Transverse colon (tissue), 4 donors: ENCODE data around the gene PPP4R1. TPM values are rescaled to one million over a fixed set of nuclear protein-coding genes. Genes with fewer than 3 reads are reported as not detected.
"Not testable (repeated sequence)": the region's sequence is repeated elsewhere in the genome, so short reads cannot be mapped to it uniquely, and the experiment has no call there.

Experiments
- DNase-seq: peaks from one replicate; pipeline ENCODE4 v3.0.0-alpha.2; 2019
- H3K27ac ChIP-seq, 4 donors: fragments of 200-600 bp; sonication (generic); 2 replicates each; pipeline ENCODE4 v1.5.1; 2016 to 2018; ENCODE audit warnings: inconsistent platforms in 4 of 4
- H3K27me3 ChIP-seq: fragments of 200-600 bp; sonication (generic); 2 replicates; pipeline ENCODE4 v1.5.1; 2017; ENCODE audit warnings: inconsistent platforms
- H3K36me3 ChIP-seq, 4 donors: fragments of 200-600 bp; sonication (generic); 2 replicates each; pipeline ENCODE4 v1.5.1; 2017 to 2019; ENCODE audit warnings: inconsistent platforms in 4 of 4
- H3K4me1 ChIP-seq, 4 donors: fragments of 200-600 bp; sonication (generic); 2 replicates each; pipeline ENCODE4 v1.5.1; 2017 to 2020; ENCODE audit warnings: inconsistent platforms in 4 of 4
- H3K4me3 ChIP-seq, 4 donors: fragments of 200-600 bp; sonication (generic); 1 replicate in 1 of 4; 2 replicates in 3 of 4; pipeline versions ENCODE4 v1.5.1 to v1.6.1; 2017 to 2019; ENCODE audit warnings: inconsistent platforms in 4 of 4
- H3K9me3 ChIP-seq, 2 donors: fragments of 200-600 bp; sonication (generic); 2 replicates each; pipeline ENCODE4 v1.5.1; 2017 to 2019; ENCODE audit warnings: inconsistent platforms in 2 of 2
- EP300 ChIP-seq: sonication (generic); formaldehyde crosslinking; IDR thresholded peaks from one replicate; pipeline ENCODE4 v1.6.1; 2017; ENCODE audit warnings: antibody characterized with exemption, low read depth
- POLR2A ChIP-seq: fragments of 450-650 bp; IDR thresholded peaks from one replicate; pipeline ENCODE4 v1.6.1; 2016; ENCODE audit warnings: antibody characterized with exemption, mild to moderate bottlenecking, moderate library complexity
- POLR2AphosphoS5 ChIP-seq, 3 donors: sonication (generic); formaldehyde crosslinking; IDR thresholded peaks; one replicate each; pipeline ENCODE4 v1.6.1; 2016; ENCODE audit warnings: antibody characterized with exemption in 3 of 3
- WGBS, 2 donors: methylation state at CpG; one replicate each; pipeline ENCODE4 v1.1.5; 2018; ENCODE audit warnings: low coverage in 1 of 2; 5-methylcytosine and 5-hydroxymethylcytosine counted together
- in situ Hi-C, 4 donors: fragments of 200-750 bp; cut with MboI; loops; one replicate each; pipeline versions ENCODE4 v1.15.0 to v1.15.1; 2017; ENCODE audit warnings: low sequenced_read_pairs in 3 of 4, low pct_ligation_motif_present in 1 of 4, low pct_unique_long_range_greater_than_20kb in 1 of 4
- intact Hi-C: fragments of 100-400 bp; cut with DNase I; formaldehyde crosslinking; loops from one replicate; pipeline ENCODE4 v1.15.1; 2023; ENCODE audit warnings: low total_unique reads
- total RNA-seq, 4 donors: library from RNA; depleted of rRNA; stranded (reverse); fragments of >200 nt; gene quantifications; one replicate each; pipeline ENCODE4 v1.1.0, GENCODE V29; 2016
- TF ChIP-seq, protein P1 (sequence below), 5 experiments: fragments of 200-600 bp in 3 of 5; fragments of 450-650 bp in 2 of 5; sonication (generic) in 3 of 5; IDR thresholded peaks; 1 replicate in 2 of 5; 2 replicates in 3 of 5; pipeline ENCODE4 v1.5.1; 2016 to 2017; ENCODE audit warnings: antibody characterized with exemption in 5 of 5, inconsistent platforms in 3 of 5, mild to moderate bottlenecking in 2 of 5, moderate library complexity in 1 of 5

Gene PPP4R1
- total RNA-seq, 4 donors from 2014 or later = 46.0 to 163 (median 79.2) TPM

DNA sequence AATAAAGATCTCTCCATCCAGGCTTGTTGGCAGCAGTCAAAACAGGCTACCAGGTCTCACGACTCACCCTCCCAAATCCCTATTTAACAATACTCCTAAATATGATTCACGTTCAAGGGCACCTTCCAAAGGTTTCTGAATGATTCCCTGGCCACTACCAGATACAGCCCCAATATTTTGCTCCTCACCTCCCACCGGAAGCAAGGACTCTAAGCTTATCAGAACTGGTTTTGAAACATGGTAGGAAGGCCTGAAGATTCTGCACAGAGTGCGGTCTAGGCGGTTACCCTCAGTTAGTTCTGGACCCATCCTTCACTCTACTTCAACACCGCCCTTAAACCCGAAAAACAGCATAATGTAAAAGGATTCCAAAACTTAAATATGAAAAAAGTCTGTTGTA, 5.2 kb downstream of the PPP4R1 start:
- in situ Hi-C loops (loop anchor here in 2 of 4 donors (25.0 kb wide), 2 partner anchors 303 to 328 kb away; partner anchors contain the start of gene VAPA (in 1 of the 2)), intact Hi-C loops (no loop called here)
- Histone ChIP-seq H3K27me3 (no peaks in the 10 kb centered on the region), H3K9me3 (no peaks in the 10 kb centered on the region), H3K4me3 (no peak overlapping the region), H3K4me1 (peaks cover 8 to 40% (median 28%) of the 10 kb centered on the region in 4 donors), H3K36me3 (no peaks in the 10 kb centered on the region), H3K27ac (peak overlapping the region in 2 of 4 donors; percentile 8 to 20)
- no peak for TF ChIP-seq EP300
- TF ChIP-seq POLR2A = no peak
- TF ChIP-seq, protein P1, sequence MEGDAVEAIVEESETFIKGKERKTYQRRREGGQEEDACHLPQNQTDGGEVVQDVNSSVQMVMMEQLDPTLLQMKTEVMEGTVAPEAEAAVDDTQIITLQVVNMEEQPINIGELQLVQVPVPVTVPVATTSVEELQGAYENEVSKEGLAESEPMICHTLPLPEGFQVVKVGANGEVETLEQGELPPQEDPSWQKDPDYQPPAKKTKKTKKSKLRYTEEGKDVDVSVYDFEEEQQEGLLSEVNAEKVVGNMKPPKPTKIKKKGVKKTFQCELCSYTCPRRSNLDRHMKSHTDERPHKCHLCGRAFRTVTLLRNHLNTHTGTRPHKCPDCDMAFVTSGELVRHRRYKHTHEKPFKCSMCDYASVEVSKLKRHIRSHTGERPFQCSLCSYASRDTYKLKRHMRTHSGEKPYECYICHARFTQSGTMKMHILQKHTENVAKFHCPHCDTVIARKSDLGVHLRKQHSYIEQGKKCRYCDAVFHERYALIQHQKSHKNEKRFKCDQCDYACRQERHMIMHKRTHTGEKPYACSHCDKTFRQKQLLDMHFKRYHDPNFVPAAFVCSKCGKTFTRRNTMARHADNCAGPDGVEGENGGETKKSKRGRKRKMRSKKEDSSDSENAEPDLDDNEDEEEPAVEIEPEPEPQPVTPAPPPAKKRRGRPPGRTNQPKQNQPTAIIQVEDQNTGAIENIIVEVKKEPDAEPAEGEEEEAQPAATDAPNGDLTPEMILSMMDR (IDR thresholded peaks at IDR 0.05) = no peak
- TF ChIP-seq POLR2AphosphoS5 (IDR thresholded peaks at IDR 0.05) = no peak
- no peak for DNase-seq
- WGBS, 2 donors = 75 to 90% methylated on average over 2 to 7 of the region's 7 CpGs

DNA sequence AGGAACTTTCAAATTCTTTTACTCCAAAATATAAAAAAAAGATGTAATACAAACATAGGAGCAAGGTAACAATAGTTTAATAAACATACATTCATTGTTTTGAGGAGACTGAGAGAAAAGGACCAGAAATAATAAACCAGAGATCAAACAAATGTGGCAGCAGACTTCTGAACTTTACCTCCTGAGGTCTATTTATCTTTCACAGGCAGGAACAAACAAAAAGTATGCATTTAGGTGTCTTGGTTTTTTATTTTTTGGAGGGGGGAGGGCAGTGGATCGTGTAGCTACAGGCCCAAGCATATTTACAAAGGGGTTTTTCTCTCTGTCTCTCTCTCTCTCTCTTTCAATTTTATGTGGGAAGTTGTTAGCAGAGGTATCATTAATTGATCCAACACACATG, 5.6 kb downstream of the PPP4R1 start:
- Histone ChIP-seq H3K4me1 (peaks cover 8 to 40% (median 28%) of the 10 kb centered on the region in 4 donors), H3K27me3 (no peaks in the 10 kb centered on the region), H3K36me3 (no peaks in the 10 kb centered on the region), H3K4me3 (no peak overlapping the region), H3K9me3 (no peaks in the 10 kb centered on the region), H3K27ac (peak overlapping the region in 2 of 4 donors; percentile 8 to 20)
- intact Hi-C loops = no loop called here
- TF ChIP-seq POLR2AphosphoS5 (IDR thresholded peaks at IDR 0.05) (no peak), EP300 (no peak), POLR2A (no peak)
- TF ChIP-seq, protein P1 (IDR thresholded peaks at IDR 0.05) = no peak
- 29% methylated on average over 1 of the region's 1 CpG; no CpG with 5 or more reads in 1 of the 2 donors for WGBS, 2 donors
- no peak for DNase-seq
- in situ Hi-C loops = loop anchor here in 2 of 4 donors (25.0 kb wide), 2 partner anchors 304 to 329 kb away; partner anchors contain the start of gene VAPA (in 1 of the 2)

DNA sequence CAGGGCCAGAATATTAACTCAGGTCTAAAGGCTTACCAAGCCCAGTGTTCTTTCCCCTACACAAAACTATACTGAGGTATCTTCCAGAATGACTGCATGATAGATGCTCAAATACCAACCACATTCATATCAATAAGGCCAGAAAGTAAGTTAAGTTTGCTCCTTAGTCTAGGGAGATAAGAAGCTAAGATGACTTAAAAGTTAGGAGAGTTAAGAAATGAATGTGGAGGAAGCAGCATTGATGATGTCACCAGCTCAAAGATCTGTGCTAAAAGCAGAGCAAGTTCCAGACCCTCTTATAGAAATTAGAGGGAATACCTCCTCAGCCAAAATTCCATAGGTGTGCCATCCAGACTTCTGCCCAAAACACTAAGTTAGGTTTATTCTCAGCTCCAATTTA, 6.1 kb downstream of the PPP4R1 start:
- peak overlapping the region in 1 of 4 donors; percentile 20 for H3K27ac ChIP-seq
- no peaks in the 10 kb centered on the region for H3K9me3 ChIP-seq
- H3K4me3 ChIP-seq = no peak overlapping the region
- H3K4me1 ChIP-seq = peaks cover 8 to 38% (median 28%) of the 10 kb centered on the region in 4 donors
- in situ Hi-C loops = loop anchor here in 2 of 4 donors (25.0 kb wide), 2 partner anchors 304 to 329 kb away; partner anchors contain the start of gene VAPA (in 1 of the 2)
- no peak for DNase-seq
- TF ChIP-seq, protein P1 (IDR thresholded peaks at IDR 0.05) = no peak
- TF ChIP-seq POLR2AphosphoS5 (IDR thresholded peaks at IDR 0.05) = no peak
- no peak for TF ChIP-seq EP300
- no peak for TF ChIP-seq POLR2A
- H3K27me3 ChIP-seq = no peaks in the 10 kb centered on the region
- H3K36me3 ChIP-seq = no peaks in the 10 kb centered on the region
- intact Hi-C loops = no loop called here

DNA sequence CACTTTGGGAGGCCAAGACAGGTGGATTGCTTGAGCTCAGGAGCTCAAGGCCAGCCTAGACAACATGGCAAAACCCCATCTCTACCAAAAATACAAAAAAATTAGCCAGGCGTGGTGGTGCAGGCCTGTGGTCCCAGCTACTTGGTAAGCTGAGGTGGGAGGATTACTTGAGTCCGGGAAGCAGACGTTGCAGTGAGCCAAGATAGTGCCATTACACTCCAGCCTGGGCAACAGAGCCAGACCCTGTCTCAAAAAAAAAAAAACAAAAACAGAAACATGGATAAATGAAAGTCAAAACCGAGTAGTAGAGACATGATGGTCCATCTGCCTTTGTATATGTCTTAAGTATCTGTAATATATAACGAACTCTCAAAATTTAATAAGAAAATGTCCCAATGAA, 7.2 kb downstream of the PPP4R1 start:
- in situ Hi-C loops = loop anchor here in 2 of 4 donors (25.0 kb wide), 2 partner anchors 305 to 330 kb away; partner anchors contain the start of gene VAPA (in 1 of the 2)
- 90 to 92% methylated on average over 2 to 5 of the region's 5 CpGs for WGBS, 2 donors

DNA sequence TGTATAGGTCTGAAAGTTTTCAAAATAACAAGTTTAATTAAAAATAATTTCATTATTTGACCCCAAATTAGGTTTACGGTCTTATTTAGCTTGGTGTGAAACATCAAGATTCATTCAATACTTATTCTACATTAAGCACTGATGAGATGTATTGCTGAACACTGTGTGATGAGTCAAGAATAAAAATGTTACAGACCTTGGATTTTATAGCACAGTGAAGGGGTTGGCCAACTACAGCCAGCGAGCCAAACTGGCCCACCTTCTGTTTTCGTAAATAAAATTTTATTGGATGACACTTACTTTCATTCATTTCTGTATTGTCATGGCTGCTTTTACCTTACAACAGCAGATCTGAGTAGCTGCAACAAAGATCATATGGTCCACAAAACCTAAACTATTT, 8.3 kb downstream of the PPP4R1 start:
- TF ChIP-seq EP300 (no peak), POLR2A (no peak), POLR2AphosphoS5 (IDR thresholded peaks at IDR 0.05) (no peak)
- TF ChIP-seq, protein P1 (IDR thresholded peaks at IDR 0.05) = no peak

More for the DNA sequence above, 7.2 kb downstream of the PPP4R1 start:
- DNase-seq, H3K36me3 ChIP-seq, H3K4me3 ChIP-seq, H3K27ac ChIP-seq, intact Hi-C loops, H3K27me3 ChIP-seq, H3K9me3 ChIP-seq: not testable (repeated sequence)
- H3K4me1 ChIP-seq = peaks cover 5 to 26% (median 17%) of the 10 kb centered on the region in 4 donors

More for the DNA sequence above, 8.3 kb downstream of the PPP4R1 start:
- Histone ChIP-seq H3K36me3 (no peaks in the 10 kb centered on the region), H3K27me3 (no peaks in the 10 kb centered on the region), H3K4me1 (peaks cover 5 to 25% (median 14%) of the 10 kb centered on the region in 4 donors), H3K9me3 (no peaks in the 10 kb centered on the region), H3K27ac (no peak overlapping the region), H3K4me3 (no peak overlapping the region)
- intact Hi-C loops = no loop called here
- WGBS, 2 donors = 90 to 92% methylated on average over 3 of the region's 3 CpGs
- no peak for DNase-seq
- in situ Hi-C loops = loop anchor here in 2 of 4 donors (25.0 kb wide), 2 partner anchors 306 to 331 kb away; partner anchors contain the start of gene VAPA (in 1 of the 2)
